ENCODE measurements around the gene GGNBP2. TPM values are rescaled to one million over a fixed set of nuclear protein-coding genes. Genes with fewer than 3 reads are reported as not detected.

The GGNBP2 gene
- total RNA-seq, 1 experiment from 2014 or later, result 57.2 TPM

DNA sequence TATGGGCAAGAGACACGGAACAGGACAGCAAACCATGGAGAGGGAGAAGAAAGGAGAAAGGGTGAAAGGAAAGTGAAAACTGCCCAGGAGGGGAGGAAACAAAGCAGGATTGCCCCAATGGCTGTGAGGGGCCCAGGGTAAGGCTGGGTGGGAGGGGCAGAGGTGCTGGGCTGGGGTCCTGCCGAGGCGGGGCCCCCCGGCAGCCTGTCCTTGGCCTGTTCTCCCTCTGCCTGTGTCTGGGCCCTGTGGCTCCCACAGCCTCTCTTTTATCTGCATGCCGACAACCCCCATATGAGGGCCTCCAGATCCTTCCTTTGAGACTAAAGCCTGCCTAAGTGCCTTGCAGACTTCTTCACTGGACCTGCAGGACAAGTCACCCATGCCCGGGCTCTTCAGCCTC is 42.8 kb upstream of the GGNBP2 start:
- Histone ChIP-seq H3K27me3 (ENCODE audit: control insufficient read depth, insufficient read depth, low read length) (no peaks in the 10 kb centered on the region), H3K4me1 (ENCODE audit: control insufficient read depth, insufficient read depth, low read length) (no peaks in the 10 kb centered on the region), H3K27ac (ENCODE audit: low read length) (no peak overlapping the region), H3K4me3 (ENCODE audit: low read depth in 2 of 2, low read length in 2 of 2) (no peak overlapping the region), H3K36me3 (ENCODE audit: control insufficient read depth, insufficient read depth, low read length) (0 out of 2 replicates have a peak, but pooled peaks cover 2% of the 10 kb centered on the region), H3K9me3 (ENCODE audit: control insufficient read depth, insufficient read depth, low read depth, low read length) (no peaks in the 10 kb centered on the region)
- DNase-seq (ENCODE audit: low read depth, low spot score), result no peak
- in situ Hi-C loops (cut with HindIII; ENCODE audit: low pct_unique_long_range_greater_than_20kb, low sequenced_read_pairs) (no loop called here), intact Hi-C loops (cut with micrococcal nuclease; ENCODE audit: unreplicated experiment) (no loop called here)
- no TSS peak for BruUV-seq (replicated peaks)
- ATAC-seq, result no peak
- POLR2A ChIA-PET, result no interaction called here
- CTCF ChIA-PET, result no interaction called here
- TF ChIP-seq, protein P1, sequence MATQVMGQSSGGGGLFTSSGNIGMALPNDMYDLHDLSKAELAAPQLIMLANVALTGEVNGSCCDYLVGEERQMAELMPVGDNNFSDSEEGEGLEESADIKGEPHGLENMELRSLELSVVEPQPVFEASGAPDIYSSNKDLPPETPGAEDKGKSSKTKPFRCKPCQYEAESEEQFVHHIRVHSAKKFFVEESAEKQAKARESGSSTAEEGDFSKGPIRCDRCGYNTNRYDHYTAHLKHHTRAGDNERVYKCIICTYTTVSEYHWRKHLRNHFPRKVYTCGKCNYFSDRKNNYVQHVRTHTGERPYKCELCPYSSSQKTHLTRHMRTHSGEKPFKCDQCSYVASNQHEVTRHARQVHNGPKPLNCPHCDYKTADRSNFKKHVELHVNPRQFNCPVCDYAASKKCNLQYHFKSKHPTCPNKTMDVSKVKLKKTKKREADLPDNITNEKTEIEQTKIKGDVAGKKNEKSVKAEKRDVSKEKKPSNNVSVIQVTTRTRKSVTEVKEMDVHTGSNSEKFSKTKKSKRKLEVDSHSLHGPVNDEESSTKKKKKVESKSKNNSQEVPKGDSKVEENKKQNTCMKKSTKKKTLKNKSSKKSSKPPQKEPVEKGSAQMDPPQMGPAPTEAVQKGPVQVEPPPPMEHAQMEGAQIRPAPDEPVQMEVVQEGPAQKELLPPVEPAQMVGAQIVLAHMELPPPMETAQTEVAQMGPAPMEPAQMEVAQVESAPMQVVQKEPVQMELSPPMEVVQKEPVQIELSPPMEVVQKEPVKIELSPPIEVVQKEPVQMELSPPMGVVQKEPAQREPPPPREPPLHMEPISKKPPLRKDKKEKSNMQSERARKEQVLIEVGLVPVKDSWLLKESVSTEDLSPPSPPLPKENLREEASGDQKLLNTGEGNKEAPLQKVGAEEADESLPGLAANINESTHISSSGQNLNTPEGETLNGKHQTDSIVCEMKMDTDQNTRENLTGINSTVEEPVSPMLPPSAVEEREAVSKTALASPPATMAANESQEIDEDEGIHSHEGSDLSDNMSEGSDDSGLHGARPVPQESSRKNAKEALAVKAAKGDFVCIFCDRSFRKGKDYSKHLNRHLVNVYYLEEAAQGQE (IDR thresholded peaks at IDR 0.05; ENCODE audit: insufficient read depth in 1 of 2, low read depth in 2 of 2, low read length in 1 of 2), result no peak
- TF ChIP-seq, protein P2, sequence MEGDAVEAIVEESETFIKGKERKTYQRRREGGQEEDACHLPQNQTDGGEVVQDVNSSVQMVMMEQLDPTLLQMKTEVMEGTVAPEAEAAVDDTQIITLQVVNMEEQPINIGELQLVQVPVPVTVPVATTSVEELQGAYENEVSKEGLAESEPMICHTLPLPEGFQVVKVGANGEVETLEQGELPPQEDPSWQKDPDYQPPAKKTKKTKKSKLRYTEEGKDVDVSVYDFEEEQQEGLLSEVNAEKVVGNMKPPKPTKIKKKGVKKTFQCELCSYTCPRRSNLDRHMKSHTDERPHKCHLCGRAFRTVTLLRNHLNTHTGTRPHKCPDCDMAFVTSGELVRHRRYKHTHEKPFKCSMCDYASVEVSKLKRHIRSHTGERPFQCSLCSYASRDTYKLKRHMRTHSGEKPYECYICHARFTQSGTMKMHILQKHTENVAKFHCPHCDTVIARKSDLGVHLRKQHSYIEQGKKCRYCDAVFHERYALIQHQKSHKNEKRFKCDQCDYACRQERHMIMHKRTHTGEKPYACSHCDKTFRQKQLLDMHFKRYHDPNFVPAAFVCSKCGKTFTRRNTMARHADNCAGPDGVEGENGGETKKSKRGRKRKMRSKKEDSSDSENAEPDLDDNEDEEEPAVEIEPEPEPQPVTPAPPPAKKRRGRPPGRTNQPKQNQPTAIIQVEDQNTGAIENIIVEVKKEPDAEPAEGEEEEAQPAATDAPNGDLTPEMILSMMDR (IDR thresholded peaks at IDR 0.05), result no peak
- TF ChIP-seq SIN3A (IDR thresholded peaks at IDR 0.05; ENCODE audit: borderline replicate concordance, insufficient read depth, low read depth, low read length) (no peak), TCF7L2 (IDR thresholded peaks at IDR 0.05; ENCODE audit: low read depth, low read length) (no peak), POLR2AphosphoS5 (IDR thresholded peaks at IDR 0.05; ENCODE audit: low read depth, low read length) (no peak)

DNA sequence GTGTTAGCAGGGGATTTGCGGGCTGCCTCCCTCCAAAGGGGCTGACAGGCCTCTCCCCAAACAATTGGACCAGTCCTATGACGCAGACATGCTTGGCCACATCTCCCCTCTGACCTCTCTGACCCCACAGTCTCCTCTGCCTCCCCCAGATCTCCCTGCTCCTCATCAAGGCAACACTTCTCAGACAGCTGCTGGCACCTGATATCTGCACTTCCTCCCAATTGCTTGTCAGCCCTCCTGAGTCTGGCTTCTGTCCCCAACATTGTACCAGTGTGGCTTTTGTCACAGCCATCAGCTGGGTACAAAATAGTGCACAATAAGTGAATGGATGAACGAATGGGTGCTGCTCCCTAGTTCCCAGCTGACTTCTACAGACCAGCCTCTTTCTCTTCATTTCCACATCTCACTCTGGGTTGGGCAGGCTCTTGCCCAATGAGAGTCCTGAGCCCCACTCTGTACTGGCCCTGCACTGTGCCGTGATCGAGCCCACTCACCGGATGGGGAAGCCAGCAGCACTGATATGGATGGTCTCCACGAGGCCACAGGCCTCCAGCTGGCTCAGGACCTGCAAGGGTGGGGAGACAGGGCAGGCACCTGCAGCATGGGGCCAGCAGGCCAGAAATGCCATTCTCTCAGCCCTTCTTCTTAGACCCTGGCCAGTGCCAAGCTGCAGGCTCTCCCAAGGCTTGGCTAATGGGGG is 41.1 kb upstream of the GGNBP2 start:
- CTCF ChIA-PET, result no interaction called here
- Histone ChIP-seq H3K9me3 (ENCODE audit: control insufficient read depth, insufficient read depth, low read depth, low read length) (no peaks in the 10 kb centered on the region), H3K4me3 (ENCODE audit: low read depth in 2 of 2, low read length in 2 of 2) (no peak overlapping the region), H3K27me3 (ENCODE audit: control insufficient read depth, insufficient read depth, low read length) (no peaks in the 10 kb centered on the region), H3K4me1 (ENCODE audit: control insufficient read depth, insufficient read depth, low read length) (no peaks in the 10 kb centered on the region), H3K27ac (ENCODE audit: low read length) (no peak overlapping the region), H3K36me3 (ENCODE audit: control insufficient read depth, insufficient read depth, low read length) (0 out of 2 replicates have a peak, but pooled peaks cover 2% of the 10 kb centered on the region)
- no peak for ATAC-seq
- in situ Hi-C loops (cut with HindIII; ENCODE audit: low pct_unique_long_range_greater_than_20kb, low sequenced_read_pairs), result no loop called here
- POLR2A ChIA-PET, result no interaction called here
- TF ChIP-seq SIN3A (IDR thresholded peaks at IDR 0.05; ENCODE audit: borderline replicate concordance, insufficient read depth, low read depth, low read length) (no peak), POLR2AphosphoS5 (IDR thresholded peaks at IDR 0.05; ENCODE audit: low read depth, low read length) (no peak), TCF7L2 (IDR thresholded peaks at IDR 0.05; ENCODE audit: low read depth, low read length) (no peak)
- TF ChIP-seq, protein P1 (IDR thresholded peaks at IDR 0.05; ENCODE audit: insufficient read depth in 1 of 2, low read depth in 2 of 2, low read length in 1 of 2), result no peak
- TF ChIP-seq, protein P2 (IDR thresholded peaks at IDR 0.05), result no peak
- no peak for DNase-seq (ENCODE audit: low read depth, low spot score)
- no TSS peak for BruUV-seq (replicated peaks)
- intact Hi-C loops (cut with micrococcal nuclease; ENCODE audit: unreplicated experiment), result no loop called here

Data from Panc1 (cell line).